NCI-H2171 treated with DMSO at 0.1 percent for 48 hours (cell line): ENCODE results near the gene NBEAL2.

Source experiments
- DNase-seq: peaks from one replicate; lab custom pipeline; 2025; lab: John Stamatoyannopoulos, UW

The NBEAL2 gene

GRCh38 chr3:46986782-46987310 lies 7.4 kb downstream of the NBEAL2 start:
- no peak for DNase-seq

DNA sequence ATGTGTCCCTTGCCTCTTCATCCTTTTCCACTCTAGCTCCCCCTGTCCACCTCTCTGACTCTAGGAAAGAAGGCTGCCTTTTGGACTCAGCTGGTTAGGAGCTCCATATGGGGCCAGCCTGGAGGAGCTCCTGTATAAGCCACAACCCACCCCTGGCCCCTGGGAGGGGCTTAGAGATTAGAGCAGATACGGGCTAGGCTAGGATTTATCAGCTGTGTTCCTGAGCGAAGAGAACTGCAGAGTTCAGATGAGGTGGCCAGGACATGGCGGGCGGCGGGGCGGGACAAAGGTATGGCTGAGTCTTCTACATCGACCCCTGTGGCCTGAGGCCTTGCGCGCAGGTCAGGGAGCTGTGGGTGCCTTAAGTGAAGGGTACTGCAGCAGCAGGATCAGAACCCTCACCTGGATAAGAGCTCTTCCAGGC lies 7.9 kb downstream of the NBEAL2 start:
- no peak for DNase-seq

DNA sequence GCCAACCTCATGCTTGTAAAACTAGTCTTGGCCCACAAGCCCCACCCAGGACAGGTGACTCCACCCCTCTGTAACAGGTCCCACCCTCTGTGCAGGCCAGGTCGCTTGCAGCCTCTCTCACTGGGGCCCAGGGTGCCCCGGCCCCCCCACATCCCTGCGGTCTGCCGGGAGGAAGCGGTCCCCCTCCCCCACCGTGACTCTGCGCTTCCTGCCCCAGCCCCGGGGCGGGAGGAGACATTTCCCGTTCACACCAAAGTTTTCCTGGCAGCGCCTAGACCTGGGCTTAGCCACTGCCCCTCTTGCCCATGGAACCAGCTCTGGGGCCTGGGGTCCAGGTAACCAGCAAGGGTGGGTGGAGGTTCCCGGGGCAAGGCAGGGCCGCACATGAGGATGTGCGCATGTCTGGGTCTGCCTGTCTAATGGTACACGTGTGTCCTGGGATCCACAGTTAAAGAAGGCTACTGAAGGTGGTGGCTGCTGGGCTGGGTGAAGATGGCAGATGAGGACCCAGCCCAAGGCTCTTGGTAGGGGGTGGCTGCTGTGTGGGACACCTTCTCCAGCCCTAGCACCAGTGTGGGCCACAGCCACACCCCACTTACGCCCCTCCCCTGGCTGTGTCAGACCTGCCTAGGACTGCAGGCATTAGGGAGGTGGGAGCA lies 8.4 kb downstream of the NBEAL2 start:
- DNase-seq, result no peak

DNA sequence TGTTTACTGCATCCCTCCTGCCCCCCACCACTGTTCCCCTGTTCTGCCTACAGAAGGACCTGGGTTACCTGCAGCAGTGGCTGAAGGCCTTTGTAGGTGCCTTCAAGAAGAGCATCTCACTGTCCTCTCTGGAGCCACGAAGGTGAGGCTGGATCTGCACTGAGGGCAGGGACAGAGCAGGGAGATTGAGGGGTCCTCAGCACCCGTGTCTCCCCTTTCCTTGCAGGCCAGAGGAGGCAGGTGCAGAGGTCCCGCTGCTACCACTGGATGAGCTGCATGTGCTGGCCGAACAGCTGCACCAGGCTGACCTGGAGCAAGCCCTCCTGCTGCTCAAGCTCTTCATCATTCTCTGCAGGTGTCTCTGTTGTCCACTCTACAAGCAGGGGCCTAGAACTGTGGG lies 9.2 kb downstream of the NBEAL2 start:
- DNase-seq, result no peak

DNA sequence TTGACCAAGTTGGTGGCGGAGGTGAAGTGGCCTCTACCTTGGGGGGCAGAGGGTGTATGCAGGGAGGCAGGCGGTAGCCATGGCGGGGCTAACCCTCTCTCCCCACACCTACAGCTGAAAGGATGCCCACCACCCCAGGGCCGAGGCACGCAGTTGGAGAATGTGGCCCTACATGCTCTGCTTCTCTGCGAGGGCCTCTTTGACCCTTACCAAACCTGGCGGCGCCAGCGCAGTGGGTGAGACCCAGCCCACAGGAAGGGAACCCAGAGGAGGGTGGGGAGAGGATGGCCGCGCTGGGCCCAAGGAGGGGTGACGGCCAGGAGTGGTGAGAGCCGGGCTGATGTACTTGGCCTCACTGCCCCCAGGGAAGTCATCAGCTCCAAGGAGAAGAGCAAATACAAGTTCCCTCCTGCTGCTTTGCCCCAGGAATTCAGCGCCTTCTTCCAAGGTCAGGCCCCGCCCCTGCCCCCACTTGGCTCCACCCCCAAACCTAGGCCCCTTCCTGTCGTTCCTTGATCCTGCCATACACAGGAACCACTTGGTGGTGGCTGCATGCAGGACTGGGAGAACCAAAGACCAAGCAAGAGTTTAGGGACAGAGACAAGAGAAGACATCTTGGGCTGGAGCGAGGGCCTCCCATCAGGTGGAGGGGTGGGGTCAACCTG lies 9.8 kb downstream of the NBEAL2 start:
- DNase-seq, result no peak

DNA sequence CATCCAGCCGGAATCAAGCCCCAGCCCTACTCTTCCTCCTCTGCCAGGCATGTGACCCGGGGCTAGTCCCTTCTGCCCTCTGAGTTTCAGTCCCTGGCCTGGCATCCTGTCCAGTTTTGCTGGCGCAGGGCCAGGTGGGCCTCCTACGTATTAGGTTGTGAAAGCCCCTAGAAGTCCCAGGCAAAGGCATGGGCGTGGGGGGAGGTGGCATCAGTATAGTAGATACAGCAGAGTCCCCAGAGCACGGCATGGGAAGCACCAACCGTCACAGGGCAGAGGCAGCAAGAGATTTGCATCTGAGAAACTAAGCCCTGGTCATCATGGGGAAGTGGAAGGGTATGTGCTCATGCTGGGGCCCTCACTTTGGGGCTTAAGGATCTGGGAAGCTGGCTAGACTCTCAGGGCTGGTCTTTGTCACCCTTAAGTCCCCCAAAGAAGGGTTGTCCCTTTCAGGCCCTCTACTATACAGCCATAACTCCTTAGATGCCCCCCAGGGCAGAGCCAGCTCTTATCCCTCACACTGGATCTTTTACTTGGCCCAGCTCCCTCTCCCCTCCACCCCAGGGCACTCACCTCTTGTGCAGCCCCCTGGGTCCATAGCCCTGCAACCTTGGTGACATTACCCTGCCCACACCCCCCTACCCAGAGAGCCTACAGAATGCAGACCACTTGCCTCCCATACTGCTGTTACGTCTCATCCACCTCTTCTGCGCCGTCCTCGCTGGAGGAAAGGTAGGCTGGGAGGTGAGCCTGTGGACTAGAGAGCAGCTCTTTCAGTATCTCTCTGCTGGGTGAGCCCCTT lies 11.3 kb downstream of the NBEAL2 start:
- DNase-seq, result no peak

- DNase-seq, result no peak
Observed at GRCh38 chr3:46991406-46992165, 12.1 kb downstream of the NBEAL2 start.

- DNase-seq, result no peak
Observed at GRCh38 chr3:46992231-46992630, 12.8 kb downstream of the NBEAL2 start.

- DNase-seq, result no peak
Observed at GRCh38 chr3:46993292-46993691, 13.8 kb downstream of the NBEAL2 start.

DNA sequence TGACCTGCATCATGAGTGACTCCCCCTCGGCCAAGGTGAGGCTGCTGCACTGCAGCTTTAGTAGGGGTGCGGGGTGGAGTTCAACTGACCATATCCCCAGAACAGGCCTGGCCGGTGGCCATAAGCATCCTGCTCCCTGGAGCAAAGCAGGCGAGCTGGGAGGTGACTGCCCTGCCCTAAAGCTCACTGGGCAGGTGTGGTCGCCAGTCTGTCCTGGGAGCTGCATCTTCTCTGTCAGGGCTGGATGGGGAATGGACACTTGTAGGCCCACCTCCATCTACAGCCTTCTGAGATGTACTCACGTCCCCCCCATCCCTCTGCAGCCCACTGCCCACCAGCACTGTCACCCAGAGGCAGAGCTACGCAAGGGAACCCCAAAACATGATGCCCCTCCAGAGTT lies 14.5 kb downstream of the NBEAL2 start:
- DNase-seq, result no peak

DNA sequence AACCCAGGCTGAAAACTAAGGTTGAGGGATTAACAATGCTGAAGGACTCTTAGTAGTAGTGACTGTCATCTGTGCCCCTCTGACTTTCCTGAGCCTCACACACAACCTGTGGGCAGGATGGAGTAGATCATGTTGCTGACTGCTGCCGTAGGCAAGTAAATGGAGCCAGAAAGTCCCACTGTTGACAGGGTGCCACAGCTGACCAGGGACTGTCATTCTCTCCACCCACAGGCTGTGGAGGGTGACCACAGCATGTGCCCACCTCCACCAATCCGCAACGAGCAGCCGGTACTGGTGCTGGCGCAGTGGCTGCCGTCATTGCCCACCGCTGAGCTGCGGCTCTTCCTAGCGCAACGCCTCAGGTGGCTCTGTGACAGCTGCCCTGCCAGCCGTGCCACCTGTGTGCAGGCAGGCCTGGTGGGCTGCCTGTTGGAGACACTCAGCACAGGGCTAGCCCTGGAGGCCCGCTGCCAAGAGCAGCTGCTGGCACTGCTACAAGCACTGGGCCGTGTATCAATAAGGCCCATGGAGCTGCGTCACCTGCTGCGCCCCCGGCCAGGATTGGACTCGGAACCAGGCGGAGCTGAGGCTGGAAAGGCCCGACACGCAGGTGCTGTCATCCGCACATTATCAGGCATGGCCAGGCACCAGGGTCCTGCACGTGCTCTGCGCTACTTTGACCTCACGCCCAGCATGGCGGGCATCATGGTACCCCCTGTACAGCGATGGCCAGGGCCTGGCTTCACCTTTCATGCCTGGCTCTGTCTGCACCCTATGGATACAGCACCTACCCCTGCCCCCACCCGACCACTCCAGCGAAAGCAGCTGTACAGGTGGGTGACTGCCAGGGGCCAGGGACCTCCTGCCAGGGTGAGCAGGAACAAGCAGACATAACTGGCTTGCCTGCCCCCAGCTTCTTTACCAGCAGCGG lies 15.6 kb downstream of the NBEAL2 start:
- DNase-seq, result no peak

DNA sequence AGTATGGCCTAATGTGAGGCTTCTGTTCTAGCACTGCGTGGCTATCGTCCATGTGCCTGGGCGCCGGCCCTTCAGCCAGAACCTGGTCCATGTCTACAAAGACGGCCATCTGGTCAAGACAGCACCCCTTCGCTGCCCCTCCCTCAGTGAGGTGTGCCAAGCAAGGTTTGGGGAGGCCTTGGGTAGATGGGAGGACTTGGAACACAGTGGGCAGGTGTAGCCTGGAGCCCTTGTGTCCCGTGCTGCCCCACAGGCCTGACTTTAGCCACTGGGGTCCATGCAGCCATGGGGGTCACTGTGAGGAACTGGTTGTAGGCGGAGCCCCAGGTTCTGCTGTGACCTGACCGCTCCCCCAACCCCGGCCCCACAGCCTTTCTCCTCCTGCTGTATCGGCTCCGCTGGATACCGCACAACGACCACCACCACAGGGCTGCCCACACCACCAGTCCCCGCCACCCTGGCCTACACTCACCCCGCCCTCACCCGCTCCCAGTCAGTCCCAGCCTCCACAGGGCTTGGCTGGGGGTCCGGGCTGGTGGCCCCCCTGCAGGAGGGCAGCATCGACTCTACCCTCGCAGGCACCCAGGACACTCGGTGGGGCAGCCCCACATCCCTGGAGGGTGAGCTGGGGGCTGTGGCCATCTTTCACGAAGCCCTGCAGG lies 16.6 kb downstream of the NBEAL2 start:
- no peak for DNase-seq

GRCh38 chr3:46996689-46997452 lies 17.4 kb downstream of the NBEAL2 start:
- DNase-seq, result peak; percentile 3

GRCh38 chr3:46997453-46998091 lies 18.1 kb downstream of the NBEAL2 start:
- DNase-seq, result no peak

DNA sequence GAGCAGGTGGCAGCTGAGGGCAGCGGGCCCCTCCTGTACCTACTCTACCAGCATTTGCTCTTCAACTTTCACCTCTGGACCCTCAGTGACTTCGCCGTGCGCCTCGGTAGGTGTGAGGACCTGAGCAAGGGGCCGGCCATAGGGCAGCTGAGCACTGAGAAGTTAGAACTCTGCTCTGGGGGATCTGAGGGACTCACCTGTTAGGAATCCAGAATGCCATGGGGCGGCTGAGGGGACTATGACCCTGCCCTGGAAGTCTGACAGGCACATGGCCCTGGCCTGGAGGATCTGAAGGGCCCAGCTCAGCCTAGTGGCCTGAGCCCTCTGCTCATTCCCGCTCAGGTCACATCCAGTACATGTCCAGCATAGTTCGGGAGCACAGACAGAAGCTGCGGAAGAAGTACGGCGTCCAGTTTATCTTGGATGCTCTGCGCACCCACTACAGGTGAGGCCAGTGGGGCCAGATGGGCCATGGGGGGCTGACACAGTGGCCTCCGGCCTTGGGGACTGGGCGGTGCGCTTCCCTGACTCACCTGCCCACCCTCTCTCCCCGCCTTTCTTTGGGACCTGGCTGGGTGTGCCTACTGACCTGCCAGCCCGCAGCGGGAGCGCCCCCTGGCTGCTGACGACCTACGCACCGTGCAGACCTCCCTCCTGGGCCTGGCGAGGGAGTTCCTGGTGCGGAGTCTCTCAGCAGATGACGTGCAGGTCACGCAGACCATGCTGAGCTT lies 18.8 kb downstream of the NBEAL2 start:
- DNase-seq, result no peak

DNA sequence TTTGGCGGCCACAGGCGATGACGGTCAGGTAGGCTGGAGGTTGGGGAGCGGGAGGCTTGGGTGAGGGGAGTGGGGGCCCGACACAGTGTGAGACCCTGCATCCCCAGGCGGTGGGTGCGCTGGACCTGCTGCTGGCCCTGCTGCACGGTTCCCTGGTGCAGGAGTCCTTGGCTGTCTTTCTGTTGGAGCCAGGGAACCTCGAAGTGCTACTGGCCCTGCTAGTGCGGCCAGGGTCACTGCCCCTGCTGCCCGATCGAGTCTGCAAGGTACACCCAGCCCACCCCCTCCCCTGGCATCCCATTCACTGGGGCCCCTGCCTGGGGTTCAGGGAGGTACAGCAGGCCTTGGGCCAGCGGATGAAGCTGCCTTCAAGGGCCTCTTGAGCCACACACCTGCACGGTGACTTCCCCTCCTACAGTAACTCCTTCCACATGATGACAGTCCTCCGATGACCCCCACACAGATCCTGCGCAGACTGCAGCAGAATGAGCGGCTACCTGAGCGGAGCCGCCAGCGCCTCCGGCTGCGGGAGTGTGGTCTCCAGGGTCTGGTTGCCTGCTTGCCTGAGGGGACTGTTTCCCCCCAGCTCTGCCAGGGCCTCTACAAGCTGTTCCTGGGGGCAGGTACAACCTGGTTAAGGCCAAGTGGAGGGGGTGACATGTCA lies 19.5 kb downstream of the NBEAL2 start:
- no peak for DNase-seq

DNA sequence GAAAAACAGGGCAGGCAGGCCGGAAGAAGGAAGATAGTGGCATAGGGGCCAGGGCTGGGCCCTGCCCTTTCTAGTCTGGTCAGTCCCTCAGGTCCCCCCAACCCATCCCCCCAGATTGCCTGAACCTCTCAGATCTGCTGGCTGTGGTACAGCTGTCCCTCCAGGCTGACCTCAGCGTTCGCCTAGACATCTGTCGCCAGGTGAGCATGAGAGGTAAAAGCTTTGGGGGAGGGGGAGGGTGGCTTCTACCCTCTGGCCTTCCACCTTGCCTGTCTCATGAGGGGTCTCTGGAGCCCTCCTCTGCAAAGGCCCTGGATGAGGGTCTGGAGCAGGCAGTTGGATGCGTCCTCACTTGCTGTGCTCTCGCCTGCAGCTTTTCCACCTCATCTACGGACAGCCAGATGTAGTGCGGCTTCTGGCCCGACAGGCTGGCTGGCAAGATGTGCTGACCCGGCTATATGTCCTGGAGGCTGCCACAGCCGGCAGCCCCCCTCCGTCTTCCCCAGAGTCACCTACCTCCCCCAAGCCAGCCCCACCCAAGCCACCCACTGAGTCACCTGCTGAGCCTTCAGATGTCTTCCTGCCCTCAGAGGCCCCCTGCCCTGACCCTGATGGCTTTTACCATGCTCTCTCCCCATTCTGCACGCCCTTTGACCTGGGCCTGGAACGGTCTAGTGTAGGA lies 20.2 kb downstream of the NBEAL2 start:
- no peak for DNase-seq
